ENCODE measurements around the gene CHD1.

DNA sequence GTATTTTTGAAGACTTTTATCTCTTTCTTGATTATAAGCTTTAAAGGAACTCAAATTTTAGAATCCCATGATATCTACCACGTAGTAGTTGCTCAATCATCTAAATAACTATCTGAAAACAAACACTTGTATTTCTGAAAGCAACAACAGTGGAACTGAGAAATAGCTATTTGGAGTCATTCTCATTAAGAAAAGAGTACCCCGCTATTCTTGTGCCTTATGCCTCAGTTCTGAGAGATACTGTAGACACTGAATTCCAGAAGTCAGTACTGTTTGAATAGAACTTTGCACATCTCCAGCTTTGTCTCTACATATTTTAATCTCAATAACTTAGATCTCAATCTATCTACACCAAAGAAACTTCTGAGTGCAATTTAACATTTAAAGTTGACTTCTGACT is 11.4 kb downstream of the CHD1 start:
- TF ChIP-seq, protein P1, sequence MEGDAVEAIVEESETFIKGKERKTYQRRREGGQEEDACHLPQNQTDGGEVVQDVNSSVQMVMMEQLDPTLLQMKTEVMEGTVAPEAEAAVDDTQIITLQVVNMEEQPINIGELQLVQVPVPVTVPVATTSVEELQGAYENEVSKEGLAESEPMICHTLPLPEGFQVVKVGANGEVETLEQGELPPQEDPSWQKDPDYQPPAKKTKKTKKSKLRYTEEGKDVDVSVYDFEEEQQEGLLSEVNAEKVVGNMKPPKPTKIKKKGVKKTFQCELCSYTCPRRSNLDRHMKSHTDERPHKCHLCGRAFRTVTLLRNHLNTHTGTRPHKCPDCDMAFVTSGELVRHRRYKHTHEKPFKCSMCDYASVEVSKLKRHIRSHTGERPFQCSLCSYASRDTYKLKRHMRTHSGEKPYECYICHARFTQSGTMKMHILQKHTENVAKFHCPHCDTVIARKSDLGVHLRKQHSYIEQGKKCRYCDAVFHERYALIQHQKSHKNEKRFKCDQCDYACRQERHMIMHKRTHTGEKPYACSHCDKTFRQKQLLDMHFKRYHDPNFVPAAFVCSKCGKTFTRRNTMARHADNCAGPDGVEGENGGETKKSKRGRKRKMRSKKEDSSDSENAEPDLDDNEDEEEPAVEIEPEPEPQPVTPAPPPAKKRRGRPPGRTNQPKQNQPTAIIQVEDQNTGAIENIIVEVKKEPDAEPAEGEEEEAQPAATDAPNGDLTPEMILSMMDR (IDR thresholded peaks at IDR 0.05), result no peak
- TF ChIP-seq POLR2A (IDR thresholded peaks at IDR 0.05) (no peak), POLR2AphosphoS5 (IDR thresholded peaks at IDR 0.05) (no peak)

All from prostate gland (tissue), 2 donors.